ENCODE data around the gene BCAS3.

Gene BCAS3

DNA sequence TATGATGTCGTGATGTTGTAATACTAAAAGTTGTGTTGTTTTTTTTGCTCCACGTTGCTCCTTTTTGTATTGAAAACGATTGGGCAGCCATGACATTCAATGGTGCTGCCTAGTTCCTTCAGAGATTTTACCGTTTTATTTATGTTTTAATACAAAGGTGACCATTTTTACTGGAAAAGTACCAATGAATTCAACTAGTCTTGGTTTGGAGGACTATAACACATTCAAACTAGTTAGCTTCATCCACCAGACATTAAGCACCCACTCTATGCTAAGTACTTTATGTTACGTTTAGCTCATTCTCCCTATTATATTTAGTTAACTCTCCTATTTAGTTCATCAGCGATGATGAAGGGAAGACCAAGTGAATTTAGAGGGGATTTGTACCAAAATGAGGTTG, 605.4 kb downstream of the BCAS3 start:
- no peak overlapping the region for H3K4me2 ChIP-seq
- no peaks in the 10 kb centered on the region for H3K36me3 ChIP-seq (ENCODE audit: insufficient read depth)
- H3K27me3 ChIP-seq (ENCODE audit: insufficient read depth, low read depth): no peaks in the 10 kb centered on the region
- peaks cover 46% of the 10 kb centered on the region for H3K4me1 ChIP-seq (ENCODE audit: low read depth, poor library complexity, severe bottlenecking)
- H3K9ac ChIP-seq: no peak overlapping the region
- H3K79me2 ChIP-seq (ENCODE audit: insufficient read depth, low read depth): no peaks in the 10 kb centered on the region
- H3K4me3 ChIP-seq (IDR thresholded peaks at IDR 0.05; ENCODE audit: insufficient read depth, low read depth, low read length): no peak overlapping the region
- H2AFZ ChIP-seq (ENCODE audit: low read depth): no peak overlapping the region
- TF ChIP-seq, protein P1, sequence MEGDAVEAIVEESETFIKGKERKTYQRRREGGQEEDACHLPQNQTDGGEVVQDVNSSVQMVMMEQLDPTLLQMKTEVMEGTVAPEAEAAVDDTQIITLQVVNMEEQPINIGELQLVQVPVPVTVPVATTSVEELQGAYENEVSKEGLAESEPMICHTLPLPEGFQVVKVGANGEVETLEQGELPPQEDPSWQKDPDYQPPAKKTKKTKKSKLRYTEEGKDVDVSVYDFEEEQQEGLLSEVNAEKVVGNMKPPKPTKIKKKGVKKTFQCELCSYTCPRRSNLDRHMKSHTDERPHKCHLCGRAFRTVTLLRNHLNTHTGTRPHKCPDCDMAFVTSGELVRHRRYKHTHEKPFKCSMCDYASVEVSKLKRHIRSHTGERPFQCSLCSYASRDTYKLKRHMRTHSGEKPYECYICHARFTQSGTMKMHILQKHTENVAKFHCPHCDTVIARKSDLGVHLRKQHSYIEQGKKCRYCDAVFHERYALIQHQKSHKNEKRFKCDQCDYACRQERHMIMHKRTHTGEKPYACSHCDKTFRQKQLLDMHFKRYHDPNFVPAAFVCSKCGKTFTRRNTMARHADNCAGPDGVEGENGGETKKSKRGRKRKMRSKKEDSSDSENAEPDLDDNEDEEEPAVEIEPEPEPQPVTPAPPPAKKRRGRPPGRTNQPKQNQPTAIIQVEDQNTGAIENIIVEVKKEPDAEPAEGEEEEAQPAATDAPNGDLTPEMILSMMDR (conservative IDR thresholded peaks at IDR 0.05; ENCODE audit: low read depth, low read length): no peak
- no peak overlapping the region for H3K27ac ChIP-seq
- no peaks in the 10 kb centered on the region for H4K20me1 ChIP-seq (ENCODE audit: insufficient read depth)

DNA sequence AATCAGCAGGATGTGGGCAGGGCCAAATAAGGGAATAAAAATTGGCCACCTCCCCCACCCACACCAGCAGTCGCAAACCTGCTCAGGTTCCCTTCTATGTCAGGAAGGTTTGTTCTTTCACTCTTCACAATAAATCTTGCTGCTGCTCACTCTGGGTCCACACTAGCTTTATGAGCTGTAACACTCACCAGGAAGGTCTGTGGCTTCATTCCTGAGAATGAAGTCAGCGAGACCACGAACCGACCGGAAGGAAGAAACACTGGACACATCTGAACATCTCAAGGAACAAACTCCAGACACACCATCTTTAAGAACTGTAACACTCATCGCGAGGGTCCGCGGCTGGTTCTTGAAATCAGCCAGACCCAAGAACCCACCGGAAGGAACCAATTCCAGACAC, 606.5 kb downstream of the BCAS3 start:
- Histone ChIP-seq H3K4me2 (no peak overlapping the region), H2AFZ (ENCODE audit: low read depth) (no peak overlapping the region)
- TF ChIP-seq, protein P1 (conservative IDR thresholded peaks at IDR 0.05; ENCODE audit: low read depth, low read length): no peak

DNA sequence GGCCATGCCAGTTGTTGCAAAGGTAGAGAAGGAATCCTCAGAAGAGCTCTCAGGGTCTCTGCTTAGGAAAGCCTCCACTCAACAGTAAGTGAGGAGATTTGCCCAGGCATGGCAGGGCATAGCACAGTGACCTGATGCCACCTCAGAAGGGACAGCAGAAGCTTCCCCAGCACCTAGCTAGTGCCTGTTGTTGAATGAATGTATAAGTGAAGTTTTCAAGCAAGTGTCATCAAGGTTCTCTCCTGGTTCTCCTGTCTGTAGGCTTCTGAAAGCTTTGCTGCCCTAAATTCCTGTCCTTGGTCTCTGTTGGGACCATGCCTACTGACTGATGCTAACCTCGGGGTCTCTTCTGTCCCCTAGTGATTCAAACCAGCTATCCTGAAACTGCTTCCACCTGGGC, 607.1 kb downstream of the BCAS3 start:
- Histone ChIP-seq H2AFZ (ENCODE audit: low read depth) (no peak overlapping the region), H3K9ac (no peak overlapping the region), H3K79me2 (ENCODE audit: insufficient read depth, low read depth) (no peaks in the 10 kb centered on the region), H3K27me3 (ENCODE audit: insufficient read depth, low read depth) (no peaks in the 10 kb centered on the region), H3K4me3 (IDR thresholded peaks at IDR 0.05; ENCODE audit: insufficient read depth, low read depth, low read length) (no peak overlapping the region), H3K27ac (no peak overlapping the region), H3K4me2 (no peak overlapping the region), H4K20me1 (ENCODE audit: insufficient read depth) (no peaks in the 10 kb centered on the region), H3K4me1 (ENCODE audit: low read depth, poor library complexity, severe bottlenecking) (peaks cover 35% of the 10 kb centered on the region), H3K36me3 (ENCODE audit: insufficient read depth) (no peaks in the 10 kb centered on the region)
- TF ChIP-seq, protein P1 (conservative IDR thresholded peaks at IDR 0.05; ENCODE audit: low read depth, low read length): no peak

More for the DNA sequence above, 606.5 kb downstream of the BCAS3 start:
- no peak overlapping the region for H3K4me3 ChIP-seq (IDR thresholded peaks at IDR 0.05; ENCODE audit: insufficient read depth, low read depth, low read length)
- no peaks in the 10 kb centered on the region for H3K36me3 ChIP-seq (ENCODE audit: insufficient read depth)
- no peaks in the 10 kb centered on the region for H3K79me2 ChIP-seq (ENCODE audit: insufficient read depth, low read depth)
- H3K4me1 ChIP-seq (ENCODE audit: low read depth, poor library complexity, severe bottlenecking): peaks cover 36% of the 10 kb centered on the region
- no peaks in the 10 kb centered on the region for H4K20me1 ChIP-seq (ENCODE audit: insufficient read depth)
- no peak overlapping the region for H3K27ac ChIP-seq
- no peaks in the 10 kb centered on the region for H3K27me3 ChIP-seq (ENCODE audit: insufficient read depth, low read depth)
- H3K9ac ChIP-seq: no peak overlapping the region

DNA sequence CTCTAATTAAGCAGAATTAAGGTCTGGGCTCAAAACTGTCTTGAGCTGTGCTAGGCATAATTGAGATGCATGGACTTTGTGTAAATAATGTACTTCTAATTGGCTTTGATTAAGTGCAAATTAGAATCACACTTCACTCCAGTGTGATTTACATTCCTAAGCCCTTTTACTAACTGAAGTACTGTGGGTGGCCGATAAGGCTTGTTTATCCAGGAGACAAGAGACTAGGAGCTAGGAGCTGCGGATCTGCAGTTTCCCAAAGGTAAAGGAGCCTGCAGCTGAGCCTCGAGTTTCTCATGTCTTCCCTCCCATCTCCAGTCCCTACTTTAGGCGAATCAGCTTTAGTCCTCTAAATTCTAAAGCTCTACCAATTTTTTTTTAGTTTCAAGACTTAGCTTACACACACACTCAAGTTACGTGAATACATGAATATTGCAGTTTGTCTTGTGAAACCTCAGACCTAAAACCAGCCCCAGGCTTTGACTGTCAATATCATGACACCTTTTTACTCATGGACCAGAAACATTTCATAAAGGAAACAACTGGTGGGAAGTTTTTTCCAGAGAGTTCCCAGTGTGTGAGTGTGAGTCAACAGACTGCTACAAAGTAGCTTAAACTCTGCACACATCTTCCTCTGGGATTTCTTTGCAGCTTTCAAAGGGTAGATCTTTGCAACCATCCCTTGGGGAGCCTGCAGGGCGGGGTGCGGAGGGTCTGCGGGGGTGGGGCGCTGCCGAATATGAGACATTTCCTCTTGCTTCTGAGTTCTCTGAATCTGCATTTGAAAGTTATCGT, 608.1 kb downstream of the BCAS3 start:
- no peak overlapping the region for H3K4me3 ChIP-seq (IDR thresholded peaks at IDR 0.05; ENCODE audit: insufficient read depth, low read depth, low read length)
- no peak overlapping the region for H3K9ac ChIP-seq
- no peaks in the 10 kb centered on the region for H3K27me3 ChIP-seq (ENCODE audit: insufficient read depth, low read depth)
- H4K20me1 ChIP-seq (ENCODE audit: insufficient read depth): no peaks in the 10 kb centered on the region
- TF ChIP-seq, protein P1 (conservative IDR thresholded peaks at IDR 0.05; ENCODE audit: low read depth, low read length): no peak
- no peak overlapping the region for H3K27ac ChIP-seq
- no peak overlapping the region for H3K4me2 ChIP-seq
- H2AFZ ChIP-seq (ENCODE audit: low read depth): no peak overlapping the region
- no peaks in the 10 kb centered on the region for H3K36me3 ChIP-seq (ENCODE audit: insufficient read depth)
- H3K79me2 ChIP-seq (ENCODE audit: insufficient read depth, low read depth): no peaks in the 10 kb centered on the region
- H3K4me1 ChIP-seq (ENCODE audit: low read depth, poor library complexity, severe bottlenecking): peaks cover 34% of the 10 kb centered on the region

Measured in KMS-11 (cell line).